Astrocyte of the cerebellum (primary cell): ENCODE results near the gene DDIAS.
A peak's percentile ranks its signal among the peaks of the same experiment; 100 is the strongest.

Experiments
- DNase-seq: peaks from one replicate; pipeline ENCODE4 v3.0.0-alpha.2; 2011; ENCODE audit warnings: low read depth
- H3K4me3 ChIP-seq: 2 replicates; pipeline ENCODE4 v1.5.1; 2011; ENCODE audit warnings: mild to moderate bottlenecking, low read depth, low read length, moderate library complexity
- in situ Hi-C: cut with HindIII; loops from 2 replicates; pipeline ENCODE4 v1.10.0; 2017; ENCODE audit warnings: low sequenced_read_pairs
- TF ChIP-seq, protein P1 (sequence below): IDR thresholded peaks from 2 replicates; pipeline ENCODE4 v1.5.1; 2012; ENCODE audit warnings: low read length, low read depth, moderate library complexity, mild to moderate bottlenecking; ENCODE audit errors: missing control alignments

The DDIAS gene

DNA sequence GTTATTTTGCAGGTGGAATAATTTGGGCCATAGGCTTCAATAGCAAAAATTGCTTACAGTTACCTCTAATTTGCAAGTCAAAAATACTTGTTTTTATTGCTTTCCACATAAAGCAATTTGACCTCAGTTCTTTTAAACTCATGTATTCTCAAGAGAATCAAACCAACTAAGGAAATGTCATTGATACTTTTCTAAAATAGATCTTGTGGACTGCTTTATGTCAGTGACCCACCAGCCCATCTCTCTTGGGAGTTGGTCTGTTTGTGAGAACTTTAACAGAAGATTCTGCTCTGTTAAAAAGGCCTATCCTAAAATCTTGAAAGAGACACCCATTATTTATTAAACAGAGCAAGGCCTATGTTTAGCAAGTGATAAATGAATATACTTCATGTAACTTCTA is 75.2 kb downstream of the DDIAS start:
- TF ChIP-seq, protein P1, sequence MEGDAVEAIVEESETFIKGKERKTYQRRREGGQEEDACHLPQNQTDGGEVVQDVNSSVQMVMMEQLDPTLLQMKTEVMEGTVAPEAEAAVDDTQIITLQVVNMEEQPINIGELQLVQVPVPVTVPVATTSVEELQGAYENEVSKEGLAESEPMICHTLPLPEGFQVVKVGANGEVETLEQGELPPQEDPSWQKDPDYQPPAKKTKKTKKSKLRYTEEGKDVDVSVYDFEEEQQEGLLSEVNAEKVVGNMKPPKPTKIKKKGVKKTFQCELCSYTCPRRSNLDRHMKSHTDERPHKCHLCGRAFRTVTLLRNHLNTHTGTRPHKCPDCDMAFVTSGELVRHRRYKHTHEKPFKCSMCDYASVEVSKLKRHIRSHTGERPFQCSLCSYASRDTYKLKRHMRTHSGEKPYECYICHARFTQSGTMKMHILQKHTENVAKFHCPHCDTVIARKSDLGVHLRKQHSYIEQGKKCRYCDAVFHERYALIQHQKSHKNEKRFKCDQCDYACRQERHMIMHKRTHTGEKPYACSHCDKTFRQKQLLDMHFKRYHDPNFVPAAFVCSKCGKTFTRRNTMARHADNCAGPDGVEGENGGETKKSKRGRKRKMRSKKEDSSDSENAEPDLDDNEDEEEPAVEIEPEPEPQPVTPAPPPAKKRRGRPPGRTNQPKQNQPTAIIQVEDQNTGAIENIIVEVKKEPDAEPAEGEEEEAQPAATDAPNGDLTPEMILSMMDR: no peak
- no peak for DNase-seq
- H3K4me3 ChIP-seq: no peak overlapping the region
- in situ Hi-C loops: no loop called here

DNA sequence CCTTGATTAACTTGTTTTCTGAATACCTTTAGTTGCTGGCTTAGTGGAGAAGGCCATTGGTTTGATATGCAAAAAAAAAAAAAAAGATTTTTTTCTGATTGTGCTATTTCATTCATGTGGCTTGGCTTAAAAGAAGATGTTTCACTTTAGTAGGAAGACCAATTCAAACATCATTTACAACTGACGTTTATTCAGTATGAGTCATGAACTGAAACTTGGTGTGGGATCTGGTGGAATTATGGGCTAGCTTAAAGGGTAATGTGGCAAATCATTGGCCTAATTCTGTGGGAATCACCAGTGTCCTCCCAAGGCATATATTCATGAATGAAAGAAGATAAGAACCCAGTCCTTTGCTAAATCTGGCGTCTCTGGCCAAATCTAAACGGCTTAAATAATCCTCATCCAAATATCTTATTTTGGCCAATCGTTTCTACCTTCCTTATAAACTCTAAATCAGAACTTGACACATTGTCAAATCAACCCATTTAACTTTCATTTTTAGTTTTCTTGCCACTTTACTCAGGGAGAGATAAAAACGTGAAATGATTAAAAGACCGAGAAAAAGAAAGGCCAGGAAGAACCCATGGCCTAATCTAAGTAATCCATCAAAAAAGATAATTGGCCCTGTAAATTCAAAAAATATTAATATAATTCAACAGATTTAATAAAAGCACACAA is 77.0 kb downstream of the DDIAS start:
- H3K4me3 ChIP-seq: no peak overlapping the region
- TF ChIP-seq, protein P1: no peak
- DNase-seq: peak; percentile 70
- in situ Hi-C loops: no loop called here

DNA sequence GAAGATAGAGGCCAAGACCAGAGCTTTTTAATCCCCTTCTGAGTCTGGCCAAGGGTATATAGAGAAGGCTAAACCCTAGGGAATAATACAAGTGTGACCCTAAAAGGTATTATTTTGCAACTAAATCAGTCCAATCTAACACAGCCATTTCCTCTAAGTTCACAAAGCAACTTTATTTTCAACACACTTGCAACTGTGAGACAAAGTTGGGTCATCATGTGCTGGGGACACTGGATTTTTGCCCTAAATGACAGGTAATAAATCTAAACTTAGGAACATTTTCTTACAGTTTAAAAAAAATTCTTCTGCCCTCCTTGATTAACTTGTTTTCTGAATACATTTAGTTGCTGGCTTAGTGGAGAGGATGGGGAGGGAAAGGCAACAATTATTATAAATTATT is 78.3 kb downstream of the DDIAS start:
- TF ChIP-seq, protein P1: no peak
- DNase-seq: no peak
- in situ Hi-C loops: no loop called here
- no peak overlapping the region for H3K4me3 ChIP-seq

DNA sequence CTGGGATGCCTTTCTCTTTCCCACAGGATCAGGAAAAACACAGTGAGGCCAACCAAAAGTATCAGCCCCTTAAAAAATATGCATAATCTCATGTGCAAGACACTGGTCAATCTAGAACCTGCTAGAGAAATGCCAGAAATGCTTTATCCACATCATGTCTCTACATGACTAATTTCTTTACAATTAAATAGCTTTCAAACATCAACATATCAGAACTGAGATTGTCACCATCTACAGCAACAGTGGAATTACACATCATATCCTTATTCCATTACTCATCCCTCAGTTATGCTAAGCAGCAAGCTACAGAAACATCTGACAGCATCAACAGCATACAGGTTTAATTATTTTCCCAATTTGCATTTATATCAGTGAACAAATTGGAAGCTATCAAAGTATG is 78.8 kb downstream of the DDIAS start:
- in situ Hi-C loops: no loop called here
- DNase-seq: peak; percentile 5
- TF ChIP-seq, protein P1: no peak
- H3K4me3 ChIP-seq: no peak overlapping the region

DNA sequence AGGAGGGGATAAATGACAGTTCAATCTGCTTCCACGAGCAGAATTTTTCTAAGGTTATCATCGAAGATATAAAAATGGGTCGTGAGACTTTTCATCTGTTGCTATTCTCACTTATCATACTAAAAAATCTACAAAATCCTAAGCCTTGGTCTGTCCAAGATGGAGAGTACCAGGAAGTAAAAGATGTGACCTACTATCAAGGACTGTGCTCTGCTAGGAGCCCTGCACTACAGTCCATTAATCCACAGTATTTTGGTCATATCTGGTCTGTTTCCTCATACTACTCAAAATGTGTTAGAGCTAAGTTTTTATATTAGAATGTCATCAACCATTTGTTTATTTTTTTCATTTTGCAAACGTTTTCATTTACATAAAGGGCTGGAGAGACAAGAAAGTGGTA is 79.4 kb downstream of the DDIAS start:
- TF ChIP-seq, protein P1: no peak
- no peak overlapping the region for H3K4me3 ChIP-seq
- DNase-seq: no peak
- in situ Hi-C loops: no loop called here

DNA sequence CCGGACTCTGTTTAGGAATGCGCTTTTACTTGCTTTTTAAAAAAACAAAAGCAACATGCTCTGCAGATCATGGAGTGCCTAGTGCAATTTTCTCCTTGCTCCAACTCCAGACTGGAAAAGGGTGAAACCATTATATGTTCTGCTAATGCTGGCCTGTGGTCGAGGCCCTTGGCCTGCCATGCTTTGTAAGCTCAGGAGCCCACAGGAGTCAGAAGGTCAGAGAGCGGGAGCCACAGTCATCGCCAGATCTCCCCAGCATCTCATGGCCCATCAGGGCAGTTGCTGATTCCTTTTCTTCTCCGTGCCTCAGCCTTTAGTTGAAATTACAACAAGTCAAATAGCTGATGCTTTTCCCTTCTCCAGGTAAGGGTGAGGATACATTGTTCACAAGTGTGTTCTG is 80.3 kb downstream of the DDIAS start:
- TF ChIP-seq, protein P1: no peak
- no peak for DNase-seq
- H3K4me3 ChIP-seq: no peak overlapping the region
- in situ Hi-C loops: no loop called here
